H1 (cell line): Measurements from ENCODE around the gene RELT. TPM values are rescaled to one million over a fixed set of nuclear protein-coding genes. Genes with fewer than 3 reads are reported as not detected.

Experiments
- EZH2 ChIP-seq: fragments of 200-600 bp; sonication (generic); IDR thresholded peaks from 2 replicates; pipeline ENCODE4 v1.7.1; 2012; ENCODE audit warnings: low read depth, mild to moderate bottlenecking, moderate library complexity, low read length, inconsistent platforms; ENCODE audit not compliant: severe bottlenecking
- polyA plus RNA-seq, 7 experiments: library from polyadenylated mRNA; depleted of rRNA in 3 of 7; stranded (reverse) in 5 of 7; unstranded in 2 of 7; fragments of >200 nt in 5 of 7; fragments of 200-250 nt in 2 of 7; gene quantifications; 1 replicate in 5 of 7; 2 replicates in 1 of 7; 4 replicates in 1 of 7; pipeline versions ENCODE4 v1.2.1 to v1.2.3, GENCODE V29; 2011 to 2013; ENCODE audit warnings: missing spikeins in 2 of 7, mixed read lengths in 2 of 7
- total RNA-seq: library from RNA; stranded (reverse); fragmentation: NEBNext Ultra II Directional; extraction: Animal tissue kit (Norgen Biotek cat#: 25700); gene quantifications from 2 replicates; pipeline ENCODE4 v1.2.1, GENCODE V29; 2021

The RELT gene
- total and polyA plus RNA-seq, 2 of the 8 experiments (the other 6 are each of a cell fraction or from before 2014, with no cell fraction given) = 3.4 to 5.7 TPM

- no peak for TF ChIP-seq EZH2
These were observed 69.8 kb downstream of the RELT start (continued) for GRCh38 chr11:73445980-73446379.
